GM18520 (cell line): Measurements from ENCODE around the gene PLA2G12A.

Source experiments
- ATAC-seq: cut with Tn5 transposase; IDR thresholded peaks from one replicate; pipeline ENCODE4 v1.9.1; 2021; ENCODE audit not compliant: unreplicated experiment

Gene PLA2G12A

DNA sequence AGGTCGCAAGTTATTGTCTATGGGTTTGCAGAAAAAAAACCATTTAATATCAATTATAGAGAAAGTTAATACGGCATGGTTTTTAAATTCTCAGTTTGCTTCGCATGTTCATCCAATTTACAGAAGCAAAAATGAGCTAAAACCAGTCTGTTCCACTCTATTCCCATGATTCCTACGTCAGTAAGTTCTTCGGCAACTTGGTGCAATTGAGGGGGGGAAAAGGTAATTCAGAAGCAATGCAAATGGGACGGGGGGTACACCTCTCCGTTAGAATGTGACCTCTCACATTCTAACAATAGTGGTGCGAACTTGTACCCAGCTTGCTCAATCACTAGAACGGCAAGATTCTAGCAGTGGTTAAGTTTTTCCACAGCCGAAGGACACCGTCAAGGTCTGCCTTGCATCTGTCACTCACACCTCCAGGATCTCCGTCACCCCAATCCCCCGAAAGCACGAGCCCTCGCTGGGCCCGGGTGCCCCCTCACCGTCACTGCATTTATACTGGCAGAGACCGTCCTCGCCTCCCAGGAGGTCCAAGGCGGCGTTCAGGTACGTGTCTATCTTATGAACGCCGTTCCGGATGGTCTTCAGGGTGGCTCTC is 653 bp downstream of the PLA2G12A start:
- ATAC-seq, result no peak

GRCh38 chr4:109728385-109728784 is 1.5 kb downstream of the PLA2G12A start:
- no peak for ATAC-seq

DNA sequence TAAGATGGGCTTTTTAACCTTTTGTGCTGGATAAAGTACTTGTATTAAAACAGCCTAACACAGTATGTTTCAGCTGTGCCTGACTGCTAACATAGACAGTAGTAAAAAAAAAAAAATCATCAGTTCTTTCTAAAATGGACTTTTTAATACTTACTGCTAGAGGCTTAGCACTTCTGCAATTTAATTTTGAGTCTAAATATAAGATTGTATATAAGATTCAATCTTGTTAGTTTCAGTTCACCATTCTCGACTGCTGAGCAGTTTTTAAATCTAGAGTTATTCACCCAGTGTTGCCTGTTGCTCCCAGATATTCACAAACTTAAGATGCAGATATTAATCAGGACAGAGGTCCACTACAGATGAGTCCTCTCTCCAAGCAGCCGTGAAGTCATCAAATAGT is 6.8 kb downstream of the PLA2G12A start:
- ATAC-seq, result no peak

DNA sequence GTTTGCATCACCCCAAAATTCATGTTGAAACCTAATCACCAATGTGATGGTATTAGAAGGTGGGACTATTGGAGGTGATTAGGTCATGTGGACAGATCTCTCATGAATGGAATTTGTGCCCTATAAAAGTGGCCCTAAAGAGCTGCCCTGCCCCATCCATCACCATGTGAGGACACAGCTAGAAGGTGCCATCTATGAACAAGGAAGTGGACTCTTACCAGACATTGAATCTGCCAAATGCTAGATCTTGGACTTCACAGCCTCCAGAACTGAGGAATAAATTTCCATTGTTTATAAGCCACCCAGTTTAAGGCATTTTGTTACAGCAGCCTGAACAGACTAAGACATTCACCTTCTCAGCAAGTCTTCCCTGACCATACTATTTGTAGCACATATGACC is 7.5 kb downstream of the PLA2G12A start:
- no peak for ATAC-seq

GRCh38 chr4:109721033-109721432 is 8.8 kb downstream of the PLA2G12A start:
- no peak for ATAC-seq

- ATAC-seq, result no peak
Measured at GRCh38 chr4:109719604-109720003, 10.3 kb downstream of the PLA2G12A start.

- ATAC-seq, result no peak
Measured at GRCh38 chr4:109718759-109719158, 11.1 kb downstream of the PLA2G12A start.

GRCh38 chr4:109713500-109713899 is 16.4 kb downstream of the PLA2G12A start:
- no peak for ATAC-seq

DNA sequence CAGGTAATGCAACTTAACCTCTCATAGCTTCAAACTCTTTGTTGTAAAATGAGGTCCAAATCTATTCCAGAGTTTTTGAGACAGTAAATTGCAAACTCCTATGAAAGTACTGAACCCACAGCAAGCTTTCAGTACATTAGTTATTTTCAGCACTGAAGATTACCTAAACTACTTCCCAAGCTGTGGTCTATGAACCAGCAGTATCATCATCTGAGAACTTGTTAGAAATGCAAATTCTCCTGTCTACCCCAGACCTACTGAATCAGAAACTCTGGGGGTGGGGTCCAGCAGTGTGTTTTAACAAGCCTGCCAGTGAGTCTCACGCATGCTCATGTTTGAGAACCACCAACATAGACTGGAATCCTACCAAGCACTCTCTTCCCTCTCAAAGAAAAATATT is 20.9 kb downstream of the PLA2G12A start:
- ATAC-seq, result no peak

- no peak for ATAC-seq
Measured at GRCh38 chr4:109708435-109708834, 21.4 kb downstream of the PLA2G12A start.

- no peak for ATAC-seq
Measured at GRCh38 chr4:109703664-109704361, 26.1 kb downstream of the PLA2G12A start.

- peak; percentile 54 for ATAC-seq
Measured at GRCh38 chr4:109702950-109703663, 26.8 kb downstream of the PLA2G12A start, which contains the start of gene CASP6. Gene CASP6 (minus strand): TSS chr4:109703445. CDS start chr4:109703395, 50 bp downstream.

DNA sequence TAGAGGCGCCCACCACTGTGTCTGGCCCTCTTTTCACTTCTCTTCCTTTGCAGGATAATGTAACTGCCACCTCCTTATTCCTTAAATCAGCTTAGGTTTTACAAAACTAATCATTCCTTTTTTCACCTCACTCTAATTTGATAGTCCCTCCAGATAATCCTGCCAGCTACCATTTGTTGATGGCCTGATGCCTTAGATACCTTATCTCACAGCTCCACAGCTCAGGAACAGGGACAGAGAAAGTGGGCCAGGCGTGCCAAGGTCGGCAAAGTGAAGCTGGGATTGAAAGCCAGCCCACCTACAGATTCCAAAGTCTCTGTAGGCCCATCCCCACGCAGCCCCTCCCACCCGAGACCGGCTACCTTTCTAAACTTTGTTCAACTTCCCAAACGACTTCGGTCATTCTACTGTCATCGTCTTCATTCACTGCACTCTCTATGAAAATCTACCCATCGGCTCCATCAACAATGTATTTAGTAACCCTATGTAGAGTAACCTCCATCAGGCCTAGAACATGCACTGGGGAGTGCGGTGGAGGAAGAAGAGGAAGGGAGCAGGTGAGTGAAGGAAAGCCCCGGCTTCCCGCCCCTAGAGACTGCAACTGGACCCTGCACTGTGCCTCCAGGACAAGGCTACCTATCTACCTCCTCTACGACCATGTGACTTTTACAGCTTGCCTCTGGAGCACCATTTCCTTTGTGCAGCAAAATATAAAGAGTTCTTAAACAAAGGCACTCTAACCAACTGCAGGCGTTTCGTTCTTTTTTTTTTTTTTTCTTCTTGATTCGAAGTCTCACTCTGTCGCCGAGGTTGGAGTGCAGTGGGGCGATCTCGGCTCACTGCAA is 28.1 kb downstream of the PLA2G12A start:
- ATAC-seq, result no peak

GRCh38 chr4:109699553-109700225 is 30.2 kb downstream of the PLA2G12A start:
- ATAC-seq, result no peak

DNA sequence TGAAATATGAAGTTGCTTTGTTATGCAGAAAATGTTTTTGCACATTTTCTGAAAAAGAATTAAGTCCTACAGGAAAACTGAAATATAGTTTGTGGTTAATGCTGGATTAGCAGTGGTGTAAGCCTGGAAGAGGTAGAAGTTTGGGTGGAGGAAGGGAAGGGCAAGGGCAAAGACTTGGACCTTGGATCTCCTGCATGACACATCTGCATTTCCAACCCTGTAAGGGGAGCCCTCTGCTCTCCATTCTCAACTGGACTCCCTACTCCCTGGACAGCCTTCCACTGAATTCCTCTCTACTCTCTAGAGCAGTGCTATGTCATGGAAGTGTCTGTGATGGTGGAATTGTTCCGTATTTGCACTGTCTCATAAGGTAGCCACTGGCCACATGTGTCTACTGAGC is 31.2 kb downstream of the PLA2G12A start:
- no peak for ATAC-seq

DNA sequence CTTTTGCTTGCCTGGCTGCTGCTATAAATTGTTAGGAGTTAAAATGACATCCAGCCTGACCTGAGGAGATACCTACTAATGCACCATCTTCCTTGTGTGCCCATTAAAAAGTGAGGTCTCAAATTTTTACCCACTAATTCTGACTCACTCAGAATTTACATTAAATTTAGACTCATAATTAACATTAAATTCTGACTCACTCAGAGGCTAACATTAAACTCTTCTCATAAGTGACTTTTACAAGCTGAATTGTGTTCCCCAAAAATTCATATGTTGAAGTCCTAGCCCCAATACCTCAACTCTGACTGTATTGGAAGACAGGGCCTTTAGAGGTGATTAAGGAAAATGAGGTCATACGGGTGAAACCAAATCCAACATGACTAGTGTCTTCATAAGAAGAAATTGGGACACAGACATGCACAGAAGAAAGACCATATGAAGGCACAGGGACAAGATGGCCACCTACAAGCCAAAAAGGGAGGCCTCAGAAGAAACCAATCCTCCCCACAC is 38.4 kb downstream of the PLA2G12A start:
- no peak for ATAC-seq

- peak; percentile 86 for ATAC-seq
Measured at GRCh38 chr4:109690690-109691410, 39.0 kb downstream of the PLA2G12A start.

GRCh38 chr4:109684727-109685126 is 45.1 kb downstream of the PLA2G12A start:
- ATAC-seq, result no peak

GRCh38 chr4:109683621-109684253 is 46.1 kb downstream of the PLA2G12A start:
- no peak for ATAC-seq
